GM12878 (cell line): ENCODE data around the gene ADAMTS4. TPM values are rescaled to one million over a fixed set of nuclear protein-coding genes. Genes with fewer than 3 reads are reported as not detected.

ENCODE experiments used
- ATF7 ChIP-seq: fragments of 450-650 bp; IDR thresholded peaks from 2 replicates; pipeline ENCODE4 v1.6.1; 2016; ENCODE audit warnings: low read depth, mild to moderate bottlenecking
- CBX3 ChIP-seq: fragments of 200-600 bp; sonication (generic); IDR thresholded peaks from 2 replicates; pipeline ENCODE4 v1.6.1; 2016; ENCODE audit warnings: low read depth, borderline replicate concordance
- ETV6 ChIP-seq, 2 experiments: fragments of 450-650 bp in 1 of 2; IDR thresholded peaks in 1 of 2; conservative IDR thresholded peaks in 1 of 2; 2 replicates each; pipeline ENCODE4 v1.6.1; 2014; ENCODE audit warnings: antibody characterized with exemption in 1 of 2, borderline replicate concordance in 1 of 2, low read depth in 1 of 2, mild to moderate bottlenecking in 1 of 2, moderate library complexity in 1 of 2
- FOS ChIP-seq: IDR thresholded peaks from 3 replicates; pipeline ENCODE4 v1.6.1; 2011; ENCODE audit warnings: borderline replicate concordance; ENCODE audit not compliant: insufficient read length; ENCODE audit errors: extremely low read depth
- HDAC6 ChIP-seq: fragments of 200-600 bp; sonication (generic); IDR thresholded peaks from one replicate; pipeline ENCODE4 v1.8.0; 2017; ENCODE audit warnings: antibody characterized with exemption; ENCODE audit not compliant: unreplicated experiment
- HDGF ChIP-seq: fragments of 450-650 bp; IDR thresholded peaks from 2 replicates; pipeline ENCODE4 v1.6.1; 2016; ENCODE audit warnings: antibody characterized with exemption
- IKZF1 ChIP-seq: fragments of 450-650 bp; conservative IDR thresholded peaks from 2 replicates; pipeline ENCODE4 v1.6.1; 2017; ENCODE audit warnings: antibody characterized with exemption, mild to moderate bottlenecking
- NR2C1 ChIP-seq: fragments of 450-650 bp; IDR thresholded peaks from 2 replicates; pipeline ENCODE4 v1.6.1; 2017; ENCODE audit warnings: antibody characterized with exemption, mild to moderate bottlenecking, moderate library complexity
- PAX8 ChIP-seq: fragments of 450-650 bp; IDR thresholded peaks from 2 replicates; pipeline ENCODE4 v1.6.1; 2017; ENCODE audit warnings: mild to moderate bottlenecking, moderate library complexity
- RAD51 ChIP-seq: fragments of 450-650 bp; IDR thresholded peaks from 2 replicates; pipeline ENCODE4 v1.6.1; 2016; ENCODE audit warnings: moderate library complexity, mild to moderate bottlenecking, inconsistent platforms
- WRNIP1 ChIP-seq: IDR thresholded peaks from 2 replicates; pipeline ENCODE4 v1.6.1; 2011; ENCODE audit warnings: low read depth, low read length, improper control_type of control experiment, borderline replicate concordance
- YY1 ChIP-seq: IDR thresholded peaks from 2 replicates; pipeline ENCODE4 v1.6.1; 2011; ENCODE audit warnings: low read depth, mild to moderate bottlenecking, low read length
- polyA plus RNA-seq, 11 experiments: library from polyadenylated mRNA; depleted of rRNA in 4 of 11; unstranded in 6 of 11; stranded (reverse) in 5 of 11; fragments of >200 nt; fragmentation: Nextera tagmentation in 4 of 11; fragmentation: Illumina TruSeq in 1 of 11; extraction: Ambion mirVana in 4 of 11; extraction: Trizol in 1 of 11; gene quantifications; 1 replicate in 1 of 11; 2 replicates in 10 of 11; pipeline versions ENCODE4 v1.2.1 to v1.2.3, GENCODE V29; 2011 to 2016; ENCODE audit warnings: inconsistent platforms in 2 of 11, missing spikeins in 2 of 11, low read depth in 1 of 11
- total RNA-seq, 4 experiments: library from RNA; depleted of rRNA in 3 of 4; stranded (reverse); fragments of >200 nt in 3 of 4; fragmentation: Illumina TruSeq in 1 of 4; extraction: Trizol in 1 of 4; gene quantifications; 2 replicates each; pipeline versions ENCODE4 v1.2.1 to v1.2.3, GENCODE V29; 2013 to 2021
- TF ChIP-seq, protein P1 (sequence below): IDR thresholded peaks from 2 replicates; pipeline ENCODE4 v1.6.1; 2011; ENCODE audit warnings: mild to moderate bottlenecking, low read depth, low read length, moderate library complexity; ENCODE audit not compliant: insufficient replicate concordance
- TF ChIP-seq, protein P2 (sequence below): IDR thresholded peaks from 2 replicates; pipeline ENCODE4 v1.6.1; 2012; ENCODE audit warnings: low read depth, low read length, improper control_type of control experiment
- TF ChIP-seq, protein P3 (sequence below): IDR thresholded peaks from 2 replicates; pipeline ENCODE4 v1.6.1; 2011; ENCODE audit warnings: borderline replicate concordance, low read depth, mild to moderate bottlenecking, moderate library complexity, low read length; ENCODE audit not compliant: insufficient read depth, poor library complexity, severe bottlenecking
- TF ChIP-seq, protein P4 (sequence below): fragments of 450-650 bp; IDR thresholded peaks from 2 replicates; pipeline ENCODE4 v1.6.1; 2016; ENCODE audit warnings: mild to moderate bottlenecking
- TF ChIP-seq, protein P5 (sequence below): fragments of 450-650 bp; IDR thresholded peaks from 2 replicates; pipeline ENCODE4 v1.6.1; 2017; ENCODE audit warnings: low read depth, mild to moderate bottlenecking, moderate library complexity
- TF ChIP-seq, protein P6 (sequence below): fragments of 450-650 bp; IDR thresholded peaks from 2 replicates; pipeline ENCODE4 v1.6.1; 2014; ENCODE audit warnings: mild to moderate bottlenecking
- TF ChIP-seq, protein P7 (sequence below): fragments of 450-650 bp; formaldehyde crosslinking; IDR thresholded peaks from 2 replicates; pipeline ENCODE4 v1.5.0; 2022; ENCODE audit warnings: mild to moderate bottlenecking, missing genetic modification characterization

The ADAMTS4 gene
- total and polyA plus RNA-seq, 10 of the 15 experiments (the other 5 are each of a cell fraction or from before 2014, with no cell fraction given) = 0.01 to 0.13 (median 0.05) TPM; not detected in 2

DNA sequence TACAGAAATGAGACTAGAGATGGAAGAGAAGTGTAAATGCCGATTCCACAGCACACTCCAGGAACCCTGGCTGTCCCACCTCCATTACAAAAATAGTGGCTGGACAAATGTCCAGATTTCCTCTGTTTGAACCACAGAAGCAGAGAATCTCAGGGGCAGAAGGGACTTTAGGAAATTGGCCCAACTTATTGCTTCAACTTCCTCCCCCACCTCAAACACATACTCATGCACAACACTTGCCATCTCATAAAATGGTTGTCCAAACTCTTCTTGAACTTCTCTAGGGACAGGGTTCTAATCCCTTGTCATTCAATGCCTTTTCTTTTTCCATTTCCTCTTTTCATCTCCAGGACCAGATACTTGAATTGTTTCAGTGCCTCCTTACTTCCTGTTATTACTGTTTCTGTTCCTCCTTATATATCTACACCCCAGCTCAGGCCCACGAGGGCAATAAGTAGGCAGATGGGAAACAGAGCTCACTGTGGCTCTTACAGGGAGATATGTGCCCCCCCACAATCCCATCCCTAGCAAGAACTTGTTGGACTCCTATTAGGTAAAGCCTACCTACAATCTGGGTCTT, 13.0 kb downstream of the ADAMTS4 start (continued):
- TF ChIP-seq, protein P1, sequence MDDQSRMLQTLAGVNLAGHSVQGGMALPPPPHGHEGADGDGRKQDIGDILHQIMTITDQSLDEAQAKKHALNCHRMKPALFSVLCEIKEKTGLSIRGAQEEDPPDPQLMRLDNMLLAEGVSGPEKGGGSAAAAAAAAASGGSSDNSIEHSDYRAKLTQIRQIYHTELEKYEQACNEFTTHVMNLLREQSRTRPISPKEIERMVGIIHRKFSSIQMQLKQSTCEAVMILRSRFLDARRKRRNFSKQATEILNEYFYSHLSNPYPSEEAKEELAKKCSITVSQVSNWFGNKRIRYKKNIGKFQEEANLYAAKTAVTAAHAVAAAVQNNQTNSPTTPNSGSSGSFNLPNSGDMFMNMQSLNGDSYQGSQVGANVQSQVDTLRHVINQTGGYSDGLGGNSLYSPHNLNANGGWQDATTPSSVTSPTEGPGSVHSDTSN = no peak
- TF ChIP-seq HDGF (no peak; the same call in none of the 2 replicates), CBX3 (no peak), ATF7 (no peak), FOS (no peak), PAX8 (no peak), YY1 (no peak), WRNIP1 (no peak), NR2C1 (no peak), RAD51 (no peak), IKZF1 (peak; percentile 83), HDAC6 (no peak), ETV6 (conservative IDR thresholded peaks at IDR 0.05 in 1 of 2, IDR thresholded peaks at IDR 0.05 in 1 of 2; ENCODE audit: borderline replicate concordance in 1 of 2, low read depth in 1 of 2) (peak in 1 of 2 experiments; percentile 90; a peak in 2 of 4 replicates)
- TF ChIP-seq, protein P2, sequence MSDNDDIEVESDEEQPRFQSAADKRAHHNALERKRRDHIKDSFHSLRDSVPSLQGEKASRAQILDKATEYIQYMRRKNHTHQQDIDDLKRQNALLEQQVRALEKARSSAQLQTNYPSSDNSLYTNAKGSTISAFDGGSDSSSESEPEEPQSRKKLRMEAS = no peak
- TF ChIP-seq, protein P3, sequence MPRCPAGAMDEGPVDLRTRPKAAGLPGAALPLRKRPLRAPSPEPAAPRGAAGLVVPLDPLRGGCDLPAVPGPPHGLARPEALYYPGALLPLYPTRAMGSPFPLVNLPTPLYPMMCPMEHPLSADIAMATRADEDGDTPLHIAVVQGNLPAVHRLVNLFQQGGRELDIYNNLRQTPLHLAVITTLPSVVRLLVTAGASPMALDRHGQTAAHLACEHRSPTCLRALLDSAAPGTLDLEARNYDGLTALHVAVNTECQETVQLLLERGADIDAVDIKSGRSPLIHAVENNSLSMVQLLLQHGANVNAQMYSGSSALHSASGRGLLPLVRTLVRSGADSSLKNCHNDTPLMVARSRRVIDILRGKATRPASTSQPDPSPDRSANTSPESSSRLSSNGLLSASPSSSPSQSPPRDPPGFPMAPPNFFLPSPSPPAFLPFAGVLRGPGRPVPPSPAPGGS = no peak
- TF ChIP-seq, protein P4, sequence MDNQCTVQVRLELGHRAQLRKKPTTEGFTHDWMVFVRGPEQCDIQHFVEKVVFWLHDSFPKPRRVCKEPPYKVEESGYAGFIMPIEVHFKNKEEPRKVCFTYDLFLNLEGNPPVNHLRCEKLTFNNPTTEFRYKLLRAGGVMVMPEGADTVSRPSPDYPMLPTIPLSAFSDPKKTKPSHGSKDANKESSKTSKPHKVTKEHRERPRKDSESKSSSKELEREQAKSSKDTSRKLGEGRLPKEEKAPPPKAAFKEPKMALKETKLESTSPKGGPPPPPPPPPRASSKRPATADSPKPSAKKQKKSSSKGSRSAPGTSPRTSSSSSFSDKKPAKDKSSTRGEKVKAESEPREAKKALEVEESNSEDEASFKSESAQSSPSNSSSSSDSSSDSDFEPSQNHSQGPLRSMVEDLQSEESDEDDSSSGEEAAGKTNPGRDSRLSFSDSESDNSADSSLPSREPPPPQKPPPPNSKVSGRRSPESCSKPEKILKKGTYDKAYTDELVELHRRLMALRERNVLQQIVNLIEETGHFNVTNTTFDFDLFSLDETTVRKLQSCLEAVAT = no peak
- TF ChIP-seq, protein P5, sequence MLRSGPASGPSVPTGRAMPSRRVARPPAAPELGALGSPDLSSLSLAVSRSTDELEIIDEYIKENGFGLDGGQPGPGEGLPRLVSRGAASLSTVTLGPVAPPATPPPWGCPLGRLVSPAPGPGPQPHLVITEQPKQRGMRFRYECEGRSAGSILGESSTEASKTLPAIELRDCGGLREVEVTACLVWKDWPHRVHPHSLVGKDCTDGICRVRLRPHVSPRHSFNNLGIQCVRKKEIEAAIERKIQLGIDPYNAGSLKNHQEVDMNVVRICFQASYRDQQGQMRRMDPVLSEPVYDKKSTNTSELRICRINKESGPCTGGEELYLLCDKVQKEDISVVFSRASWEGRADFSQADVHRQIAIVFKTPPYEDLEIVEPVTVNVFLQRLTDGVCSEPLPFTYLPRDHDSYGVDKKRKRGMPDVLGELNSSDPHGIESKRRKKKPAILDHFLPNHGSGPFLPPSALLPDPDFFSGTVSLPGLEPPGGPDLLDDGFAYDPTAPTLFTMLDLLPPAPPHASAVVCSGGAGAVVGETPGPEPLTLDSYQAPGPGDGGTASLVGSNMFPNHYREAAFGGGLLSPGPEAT = peak; percentile 68
- TF ChIP-seq, protein P6, sequence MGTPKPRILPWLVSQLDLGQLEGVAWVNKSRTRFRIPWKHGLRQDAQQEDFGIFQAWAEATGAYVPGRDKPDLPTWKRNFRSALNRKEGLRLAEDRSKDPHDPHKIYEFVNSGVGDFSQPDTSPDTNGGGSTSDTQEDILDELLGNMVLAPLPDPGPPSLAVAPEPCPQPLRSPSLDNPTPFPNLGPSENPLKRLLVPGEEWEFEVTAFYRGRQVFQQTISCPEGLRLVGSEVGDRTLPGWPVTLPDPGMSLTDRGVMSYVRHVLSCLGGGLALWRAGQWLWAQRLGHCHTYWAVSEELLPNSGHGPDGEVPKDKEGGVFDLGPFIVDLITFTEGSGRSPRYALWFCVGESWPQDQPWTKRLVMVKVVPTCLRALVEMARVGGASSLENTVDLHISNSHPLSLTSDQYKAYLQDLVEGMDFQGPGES = no peak
- TF ChIP-seq, protein P7, sequence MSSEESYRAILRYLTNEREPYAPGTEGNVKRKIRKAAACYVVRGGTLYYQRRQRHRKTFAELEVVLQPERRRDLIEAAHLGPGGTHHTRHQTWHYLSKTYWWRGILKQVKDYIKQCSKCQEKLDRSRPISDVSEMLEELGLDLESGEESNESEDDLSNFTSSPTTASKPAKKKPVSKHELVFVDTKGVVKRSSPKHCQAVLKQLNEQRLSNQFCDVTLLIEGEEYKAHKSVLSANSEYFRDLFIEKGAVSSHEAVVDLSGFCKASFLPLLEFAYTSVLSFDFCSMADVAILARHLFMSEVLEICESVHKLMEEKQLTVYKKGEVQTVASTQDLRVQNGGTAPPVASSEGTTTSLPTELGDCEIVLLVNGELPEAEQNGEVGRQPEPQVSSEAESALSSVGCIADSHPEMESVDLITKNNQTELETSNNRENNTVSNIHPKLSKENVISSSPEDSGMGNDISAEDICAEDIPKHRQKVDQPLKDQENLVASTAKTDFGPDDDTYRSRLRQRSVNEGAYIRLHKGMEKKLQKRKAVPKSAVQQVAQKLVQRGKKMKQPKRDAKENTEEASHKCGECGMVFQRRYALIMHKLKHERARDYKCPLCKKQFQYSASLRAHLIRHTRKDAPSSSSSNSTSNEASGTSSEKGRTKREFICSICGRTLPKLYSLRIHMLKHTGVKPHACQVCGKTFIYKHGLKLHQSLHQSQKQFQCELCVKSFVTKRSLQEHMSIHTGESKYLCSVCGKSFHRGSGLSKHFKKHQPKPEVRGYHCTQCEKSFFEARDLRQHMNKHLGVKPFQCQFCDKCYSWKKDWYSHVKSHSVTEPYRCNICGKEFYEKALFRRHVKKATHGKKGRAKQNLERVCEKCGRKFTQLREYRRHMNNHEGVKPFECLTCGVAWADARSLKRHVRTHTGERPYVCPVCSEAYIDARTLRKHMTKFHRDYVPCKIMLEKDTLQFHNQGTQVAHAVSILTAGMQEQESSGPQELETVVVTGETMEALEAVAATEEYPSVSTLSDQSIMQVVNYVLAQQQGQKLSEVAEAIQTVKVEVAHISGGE (CRISPR knock-in tag) = no peak
